Ishikawa (cell line): ENCODE measurements around the gene F12.

Experiments
- CREB1 ChIP-seq: IDR thresholded peaks from 2 replicates; pipeline ENCODE4 v1.6.1; 2012; ENCODE audit warnings: low read depth
- EP300 ChIP-seq: IDR thresholded peaks from 2 replicates; pipeline ENCODE4 v1.6.1; 2012; ENCODE audit warnings: borderline replicate concordance
- NFIC ChIP-seq: IDR thresholded peaks from 2 replicates; pipeline ENCODE4 v1.6.1; 2012
- RAD21 ChIP-seq: IDR thresholded peaks from 2 replicates; pipeline ENCODE4 v1.6.1; 2012; ENCODE audit warnings: low read depth
- TCF12 ChIP-seq: IDR thresholded peaks from 2 replicates; pipeline ENCODE4 v1.6.1; 2012; ENCODE audit warnings: low read depth
- USF1 ChIP-seq: IDR thresholded peaks from 2 replicates; pipeline ENCODE4 v1.6.1; 2012

GRCh38 chr5:177389241-177390169 lies 19.9 kb downstream of the F12 start:
- TF ChIP-seq RAD21 (no peak), EP300 (no peak), NFIC (no peak), USF1 (no peak), CREB1 (no peak), TCF12 (no peak)
